ENCODE results near the gene KCTD19.

KCTD19 gene

DNA sequence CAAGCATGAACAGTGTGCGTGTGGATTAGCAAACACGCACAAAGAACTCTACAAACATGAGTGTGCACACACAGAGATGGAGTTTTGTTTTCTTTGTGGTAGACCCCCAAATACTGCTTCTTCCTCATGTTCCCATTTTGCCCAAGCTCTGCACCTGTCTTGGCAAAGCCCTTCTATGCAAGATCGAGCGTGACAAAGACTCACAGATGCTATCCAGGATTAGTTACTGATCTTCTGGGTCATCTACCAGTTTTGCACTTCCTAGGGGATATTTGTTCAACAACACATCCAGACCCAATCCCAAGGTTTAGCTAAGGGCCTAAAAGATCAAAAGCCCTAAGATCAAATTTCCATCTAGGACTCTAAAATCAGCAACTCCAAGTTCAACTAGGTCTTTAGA, 16.1 kb upstream of the KCTD19 start:
- Mint-ChIP-seq H3K4me3 (no peak overlapping the region), H3K36me3 (no peaks in the 10 kb centered on the region), H3K4me1 (no peaks in the 10 kb centered on the region), H3K27me3 (peaks cover 12% of the 10 kb centered on the region), H3K9me3 (no peaks in the 10 kb centered on the region), H3K27ac (no peak overlapping the region)
- CTCF ChIA-PET = no interaction called here
- DNase-seq = no peak

DNA sequence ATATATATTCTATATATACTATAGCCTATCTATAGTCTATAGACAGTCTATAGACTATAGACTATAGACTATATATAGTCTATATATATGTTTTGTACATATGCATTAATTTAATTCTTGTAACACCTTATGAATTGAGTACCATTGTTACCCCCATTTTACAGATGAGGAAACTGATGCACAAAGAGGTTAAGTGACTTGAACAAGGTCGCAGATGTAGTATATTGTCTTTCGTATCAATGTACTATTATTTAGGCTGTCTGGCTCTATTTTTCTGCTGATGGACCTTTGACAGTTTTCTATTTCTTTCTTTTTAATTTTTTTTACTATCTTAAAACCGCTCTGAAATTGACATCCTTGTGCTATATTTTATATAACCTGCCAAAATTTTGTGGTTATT, 14.7 kb upstream of the KCTD19 start:
- Mint-ChIP-seq H3K27ac (no peak overlapping the region), H3K4me1 (no peaks in the 10 kb centered on the region), H3K4me3 (no peak overlapping the region), H3K27me3 (peaks cover 12% of the 10 kb centered on the region), H3K36me3 (no peaks in the 10 kb centered on the region), H3K9me3 (no peaks in the 10 kb centered on the region)
- CTCF ChIA-PET = no interaction called here
- no peak for DNase-seq

DNA sequence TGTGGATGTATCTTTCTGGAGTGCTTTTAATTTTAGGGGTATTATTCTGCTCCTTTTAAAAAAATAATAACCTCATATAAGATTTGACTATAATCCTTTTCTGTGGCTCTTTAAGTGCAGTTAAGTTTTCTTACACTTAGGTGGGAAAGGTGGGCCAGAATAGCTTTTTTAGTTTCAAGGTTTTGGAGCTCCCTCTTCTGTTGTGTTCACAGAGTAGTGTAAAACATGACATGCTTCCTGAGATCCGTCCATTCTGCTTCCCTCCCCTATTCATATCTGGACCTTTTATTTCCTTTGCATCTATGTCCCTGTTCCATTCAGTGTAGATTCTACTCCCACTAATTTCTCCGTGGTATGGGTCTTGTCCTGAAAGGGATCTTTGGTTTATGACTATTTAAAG, 12.9 kb upstream of the KCTD19 start:
- no peak overlapping the region for H3K4me3 Mint-ChIP-seq
- H3K9me3 Mint-ChIP-seq = peaks cover 9% of the 10 kb centered on the region
- no peaks in the 10 kb centered on the region for H3K36me3 Mint-ChIP-seq
- CTCF ChIA-PET = interaction anchor here (0.6 to 3.0 kb wide), 5 partner anchors 14 to 385 kb away, joined by 3 to 13 read pairs (median 8); partner anchors contain the start of genes KCTD19 and LRRC36
- H3K4me1 Mint-ChIP-seq = no peaks in the 10 kb centered on the region
- no peak for DNase-seq
- H3K27me3 Mint-ChIP-seq = peaks cover 9% of the 10 kb centered on the region
- no peak overlapping the region for H3K27ac Mint-ChIP-seq

- Mint-ChIP-seq H3K36me3 (no peaks in the 10 kb centered on the region), H3K27me3 (peaks cover 12% of the 10 kb centered on the region), H3K4me3 (no peak overlapping the region), H3K27ac (no peak overlapping the region), H3K4me1 (no peaks in the 10 kb centered on the region), H3K9me3 (peaks cover 9% of the 10 kb centered on the region)
- CTCF ChIA-PET = interaction anchor here (1.4 kb wide), 1 partner anchor 15 kb away, joined by 3 read pairs; no protein-coding TSS in a partner anchor
- no peak for DNase-seq
Measured at GRCh38 chr16:67336648-67337047, 10.1 kb upstream of the KCTD19 start.

- no peak for DNase-seq
- Mint-ChIP-seq H3K27ac (no peak overlapping the region), H3K4me3 (no peak overlapping the region), H3K36me3 (no peaks in the 10 kb centered on the region), H3K4me1 (no peaks in the 10 kb centered on the region), H3K27me3 (peaks cover 12% of the 10 kb centered on the region), H3K9me3 (peaks cover 9% of the 10 kb centered on the region)
- CTCF ChIA-PET = no interaction called here
Measured at GRCh38 chr16:67336116-67336515, 9.6 kb upstream of the KCTD19 start.

- no peak for DNase-seq
- Mint-ChIP-seq H3K27ac (no peak overlapping the region), H3K9me3 (peaks cover 9% of the 10 kb centered on the region), H3K4me3 (no peak overlapping the region), H3K36me3 (no peaks in the 10 kb centered on the region), H3K4me1 (no peaks in the 10 kb centered on the region), H3K27me3 (peaks cover 7% of the 10 kb centered on the region)
- CTCF ChIA-PET = no interaction called here
Measured at GRCh38 chr16:67333315-67333714, 6.8 kb upstream of the KCTD19 start.

- CTCF ChIA-PET = no interaction called here
- Mint-ChIP-seq H3K4me3 (no peak overlapping the region), H3K36me3 (peaks cover 2% of the 10 kb centered on the region), H3K27me3 (peaks cover 35% of the 10 kb centered on the region), H3K9me3 (peaks cover 5% of the 10 kb centered on the region), H3K4me1 (peaks cover 8% of the 10 kb centered on the region), H3K27ac (no peak overlapping the region)
- no peak for DNase-seq
Measured at GRCh38 chr16:67329901-67330300, 3.4 kb upstream of the KCTD19 start.

DNA sequence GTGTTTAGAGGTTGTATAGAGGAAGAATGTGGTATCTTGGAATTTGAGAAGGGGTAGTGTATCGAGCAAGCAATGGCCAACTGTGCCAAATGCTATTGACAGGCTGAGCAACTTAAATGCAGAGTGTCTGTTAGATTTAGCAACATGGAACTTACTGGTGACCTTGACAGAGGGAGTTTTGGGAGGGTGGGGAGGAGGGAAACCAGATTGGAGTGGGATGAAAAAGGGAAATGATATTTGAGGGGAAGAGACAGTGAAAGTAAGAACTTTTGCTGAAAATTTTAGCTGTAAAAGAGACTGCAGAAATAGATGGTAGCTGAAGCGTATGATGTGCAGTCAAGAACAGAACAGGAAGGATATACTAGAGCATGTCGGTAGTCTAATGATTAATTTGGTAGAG, 1.2 kb upstream of the KCTD19 start:
- H3K27me3 Mint-ChIP-seq = peaks cover 50% of the 10 kb centered on the region
- peaks cover 8% of the 10 kb centered on the region for H3K4me1 Mint-ChIP-seq
- H3K27ac Mint-ChIP-seq = no peak overlapping the region
- peaks cover 2% of the 10 kb centered on the region for H3K36me3 Mint-ChIP-seq
- no peak overlapping the region for H3K4me3 Mint-ChIP-seq
- DNase-seq = no peak
- H3K9me3 Mint-ChIP-seq = no peaks in the 10 kb centered on the region
- CTCF ChIA-PET = interaction anchor here (0.6 to 2.7 kb wide), 6 partner anchors 9 to 67 kb away, joined by 3 to 10 read pairs (median 5); no protein-coding TSS in a partner anchor

GRCh38 chr16:67326115-67326471, 448 bp downstream of the KCTD19 start:
- peaks cover 61% of the 10 kb centered on the region for H3K27me3 Mint-ChIP-seq
- H3K4me3 Mint-ChIP-seq = peak overlapping the region; percentile 73
- no peaks in the 10 kb centered on the region for H3K9me3 Mint-ChIP-seq
- H3K4me1 Mint-ChIP-seq = peaks cover 8% of the 10 kb centered on the region
- CTCF ChIA-PET = interaction anchor here (1.2 to 2.7 kb wide), 4 partner anchors 10 to 66 kb away, joined by 3 to 10 read pairs (median 6); no protein-coding TSS in a partner anchor
- H3K36me3 Mint-ChIP-seq = peaks cover 2% of the 10 kb centered on the region
- DNase-seq = no peak
- H3K27ac Mint-ChIP-seq = no peak overlapping the region

- CTCF ChIA-PET = no interaction called here
- Mint-ChIP-seq H3K36me3 (no peaks in the 10 kb centered on the region), H3K27ac (no peak overlapping the region), H3K4me3 (no peak overlapping the region), H3K4me1 (no peaks in the 10 kb centered on the region), H3K27me3 (peaks cover 28% of the 10 kb centered on the region), H3K9me3 (no peaks in the 10 kb centered on the region)
- no peak for DNase-seq
Measured at GRCh38 chr16:67317853-67318252, 8.7 kb downstream of the KCTD19 start.

- Mint-ChIP-seq H3K27me3 (peaks cover 3% of the 10 kb centered on the region), H3K4me3 (no peak overlapping the region), H3K9me3 (no peaks in the 10 kb centered on the region), H3K27ac (no peak overlapping the region), H3K4me1 (peaks cover 19% of the 10 kb centered on the region), H3K36me3 (no peaks in the 10 kb centered on the region)
- DNase-seq = no peak
- CTCF ChIA-PET = interaction anchor here (1.0 to 1.2 kb wide), 2 partner anchors 35 to 115 kb away, joined by 3 read pairs; no protein-coding TSS in a partner anchor
Measured at GRCh38 chr16:67312719-67313118, 13.8 kb downstream of the KCTD19 start.

GRCh38 chr16:67311607-67312488, 14.7 kb downstream of the KCTD19 start:
- DNase-seq = peak; percentile 66
- Mint-ChIP-seq H3K9me3 (no peaks in the 10 kb centered on the region), H3K36me3 (no peaks in the 10 kb centered on the region), H3K4me1 (peaks cover 19% of the 10 kb centered on the region), H3K27ac (peak overlapping the region; percentile 67), H3K27me3 (peaks cover 3% of the 10 kb centered on the region), H3K4me3 (no peak overlapping the region)
- CTCF ChIA-PET = interaction anchor here (1.2 to 2.1 kb wide), 2 partner anchors 16 to 116 kb away, joined by 3 to 5 read pairs; no protein-coding TSS in a partner anchor

DNA sequence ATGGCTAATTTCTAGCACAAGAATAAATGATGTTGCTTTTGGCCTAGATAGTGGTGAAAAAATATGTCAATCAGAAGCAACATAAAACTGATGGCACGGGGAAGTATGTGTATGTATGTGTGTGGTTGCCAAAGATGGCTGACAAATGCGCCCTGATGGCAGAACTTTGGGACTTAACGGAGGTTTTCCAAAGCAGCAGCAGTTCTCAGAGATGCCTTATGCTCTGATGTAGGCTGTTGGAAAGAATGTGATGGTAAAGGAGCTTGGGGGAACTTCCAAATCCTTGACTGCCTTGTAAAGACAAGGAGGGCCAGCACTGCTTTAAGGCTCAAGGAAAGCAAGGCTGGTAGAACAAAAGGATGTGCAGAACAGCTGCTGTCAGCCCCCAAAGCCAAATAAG, 16.0 kb downstream of the KCTD19 start:
- CTCF ChIA-PET = interaction anchor here (2.1 kb wide), 1 partner anchor 17 kb away, joined by 5 read pairs; no protein-coding TSS in a partner anchor
- Mint-ChIP-seq H3K27ac (no peak overlapping the region), H3K27me3 (peaks cover 7% of the 10 kb centered on the region), H3K36me3 (no peaks in the 10 kb centered on the region), H3K4me3 (no peak overlapping the region), H3K4me1 (peaks cover 19% of the 10 kb centered on the region), H3K9me3 (no peaks in the 10 kb centered on the region)
- DNase-seq = no peak

DNA sequence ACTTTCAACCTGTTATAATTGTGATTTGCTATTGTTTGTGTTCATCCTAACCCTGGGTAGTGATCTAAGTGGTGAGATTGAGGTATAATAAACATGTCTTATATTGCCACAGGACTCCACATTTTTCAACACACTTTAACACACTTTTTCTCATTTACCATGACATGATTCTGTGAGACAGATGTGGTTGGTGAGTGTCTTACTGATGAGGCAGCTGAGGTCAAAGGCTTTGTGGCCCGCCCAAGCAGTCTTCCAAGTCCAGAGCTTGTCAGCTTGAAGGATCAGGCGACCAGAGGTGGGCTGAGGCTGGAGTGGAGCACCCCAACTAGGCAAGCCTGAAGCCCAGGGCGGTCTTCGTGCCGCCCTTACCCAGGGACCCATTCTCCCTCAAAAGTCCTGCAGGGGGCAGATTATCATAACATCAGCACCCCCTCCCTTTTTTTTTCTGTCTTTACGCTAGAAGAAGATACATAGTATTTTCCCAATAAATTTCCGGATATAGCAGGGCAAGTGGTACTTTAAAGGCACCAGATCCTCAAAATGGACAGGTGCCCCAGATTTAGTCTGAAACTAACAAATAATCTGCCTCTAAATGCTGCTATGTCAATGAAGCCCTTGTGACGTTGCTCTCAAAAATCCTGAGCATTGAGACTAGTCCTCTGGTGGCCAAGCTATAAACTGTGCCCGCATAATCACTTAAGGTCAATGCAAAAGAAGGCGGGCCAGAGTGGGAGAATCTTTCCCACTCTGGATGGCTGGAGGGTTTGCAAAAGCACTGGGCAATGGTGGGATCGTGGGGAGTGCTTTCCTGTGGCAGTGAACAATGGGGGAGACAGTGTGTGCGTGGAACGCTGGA, 21.1 kb downstream of the KCTD19 start:
- Mint-ChIP-seq H3K27me3 (peaks cover 13% of the 10 kb centered on the region), H3K9me3 (no peaks in the 10 kb centered on the region), H3K36me3 (no peaks in the 10 kb centered on the region), H3K4me1 (peaks cover 3% of the 10 kb centered on the region), H3K4me3 (no peak overlapping the region), H3K27ac (no peak overlapping the region)
- no peak for DNase-seq
- CTCF ChIA-PET = no interaction called here

All from activated naive CD4-positive, alpha-beta T cell treated with anti-CD3 and anti-CD28 coated beads, Interleukin-2, amount 10 ng/mL, durations not matched to agents 7 days and 5 days (primary cell).